GM19239 (cell line): ENCODE results near the gene PEX14.
"Not testable (repeated sequence)": the region's sequence is repeated elsewhere in the genome, so short reads cannot be mapped to it uniquely, and the experiment has no call there.

Experiments used
- DNase-seq: peaks from one replicate; pipeline ENCODE4 v3.0.0; 2011; ENCODE audit warnings: low spot score; ENCODE audit not compliant: insufficient read length
- FAIRE-seq: peaks from 2 replicates; lab custom pipeline; 2011; peaks lifted over from hg19 to GRCh38; lab: Jason Lieb, UNC

Gene PEX14

GRCh38 chr1:10474613-10475507 lies at the start of gene PEX14:
Gene PEX14, plus strand, starts transcription at chr1:10474950. Its CDS starts 17 bp downstream, at chr1:10474967.
- FAIRE-seq: peak; percentile 84

GRCh38 chr1:10425826-10426534 lies 48.8 kb upstream of the PEX14 start:
- FAIRE-seq, DNase-seq: not testable (repeated sequence)

More at GRCh38 chr1:10474613-10475507, at the start of gene PEX14:
- peak; percentile 80 for DNase-seq

- not testable (repeated sequence) for FAIRE-seq, DNase-seq
Observed at GRCh38 chr1:10426535-10426848, 48.3 kb upstream of the PEX14 start.

GRCh38 chr1:10428984-10429383 lies 45.8 kb upstream of the PEX14 start:
- DNase-seq: no peak

GRCh38 chr1:10429868-10430215 lies 44.9 kb upstream of the PEX14 start:
- DNase-seq: no peak
- FAIRE-seq: no peak

More at GRCh38 chr1:10428984-10429383, 45.8 kb upstream of the PEX14 start:
- FAIRE-seq: no peak

GRCh38 chr1:10430216-10431069 lies 44.3 kb upstream of the PEX14 start, which contains the start of gene CENPS:
Gene CENPS, plus strand, starts transcription at chr1:10430433. Its CDS starts 85 bp downstream, at chr1:10430518.
- FAIRE-seq (no peak), DNase-seq (peak; percentile 93)

GRCh38 chr1:10431070-10431730 lies 43.5 kb upstream of the PEX14 start:
- FAIRE-seq (no peak), DNase-seq (no peak)

- DNase-seq (no peak), FAIRE-seq (no peak)
Observed at GRCh38 chr1:10432910-10433700, 41.6 kb upstream of the PEX14 start.

- no peak for DNase-seq
- no peak for FAIRE-seq
Observed at GRCh38 chr1:10433790-10434189, 41.0 kb upstream of the PEX14 start.

GRCh38 chr1:10434590-10434989 lies 40.2 kb upstream of the PEX14 start:
- DNase-seq (no peak), FAIRE-seq (no peak)

GRCh38 chr1:10437052-10437451 lies 37.7 kb upstream of the PEX14 start:
- FAIRE-seq (no peak), DNase-seq (no peak)

- FAIRE-seq: no peak
- DNase-seq: no peak
Observed at GRCh38 chr1:10438677-10439163, 36.0 kb upstream of the PEX14 start.

- DNase-seq (no peak), FAIRE-seq (no peak)
Observed at GRCh38 chr1:10440305-10440704, 34.4 kb upstream of the PEX14 start.

- no peak for FAIRE-seq
- no peak for DNase-seq
Observed at GRCh38 chr1:10440794-10441193, 34.0 kb upstream of the PEX14 start.

GRCh38 chr1:10444248-10444647 lies 30.5 kb upstream of the PEX14 start:
- FAIRE-seq (no peak), DNase-seq (no peak)

GRCh38 chr1:10444795-10445397 lies 29.9 kb upstream of the PEX14 start:
- no peak for DNase-seq
- FAIRE-seq: no peak

- DNase-seq (no peak), FAIRE-seq (no peak)
Observed at GRCh38 chr1:10446790-10447422, 27.8 kb upstream of the PEX14 start.

GRCh38 chr1:10449751-10450150 lies 25.0 kb upstream of the PEX14 start, which contains the start of gene CORT:
Gene CORT, plus strand, starts transcription at chr1:10450031. Its CDS starts 193 bp downstream, at chr1:10450224.
- FAIRE-seq (no peak), DNase-seq (no peak)
